ENCODE data around the gene MED27. TPM values are rescaled to one million over a fixed set of nuclear protein-coding genes. Genes with fewer than 3 reads are reported as not detected.
"Not testable (repeated sequence)": the region's sequence is repeated elsewhere in the genome, so short reads cannot be mapped to it uniquely, and the experiment has no call there.

Gene MED27
- total RNA-seq, 2 donors from 2014 or later = 19.2 to 34.6 TPM

- Mint-ChIP-seq H3K27me3 (no peaks in the 10 kb centered on the region), H3K4me3 (no peak overlapping the region), H3K27ac (no peak overlapping the region), H3K4me1 (peaks cover 18% of the 10 kb centered on the region), H3K9me3 (no peaks in the 10 kb centered on the region), H3K36me3 (ENCODE audit: low read depth) (no peaks in the 10 kb centered on the region)
- no peak for ATAC-seq (replicated peaks)
Observed at GRCh38 chr9:132023419-132024180, 56.1 kb downstream of the MED27 start.

GRCh38 chr9:132020820-132021510 is 58.7 kb downstream of the MED27 start:
- ATAC-seq (replicated peaks) = no peak
- H3K27ac Mint-ChIP-seq = no peak overlapping the region
- no peaks in the 10 kb centered on the region for H3K9me3 Mint-ChIP-seq
- no peaks in the 10 kb centered on the region for H3K36me3 Mint-ChIP-seq (ENCODE audit: low read depth)
- peaks cover 19% of the 10 kb centered on the region for H3K4me1 Mint-ChIP-seq
- no peaks in the 10 kb centered on the region for H3K27me3 Mint-ChIP-seq
- H3K4me3 Mint-ChIP-seq = no peak overlapping the region

GRCh38 chr9:132020272-132020671 is 59.4 kb downstream of the MED27 start:
- Mint-ChIP-seq H3K4me3 (no peak overlapping the region), H3K36me3 (ENCODE audit: low read depth) (no peaks in the 10 kb centered on the region), H3K9me3 (no peaks in the 10 kb centered on the region), H3K4me1 (peaks cover 16% of the 10 kb centered on the region), H3K27ac (no peak overlapping the region), H3K27me3 (no peaks in the 10 kb centered on the region)
- no peak for ATAC-seq (replicated peaks)

GRCh38 chr9:132019702-132020101 is 60.0 kb downstream of the MED27 start:
- Mint-ChIP-seq H3K4me1 (peaks cover 16% of the 10 kb centered on the region), H3K4me3 (no peak overlapping the region), H3K9me3 (no peaks in the 10 kb centered on the region), H3K36me3 (ENCODE audit: low read depth) (peaks cover under 1% of the 10 kb centered on the region), H3K27me3 (no peaks in the 10 kb centered on the region), H3K27ac (no peak overlapping the region)
- ATAC-seq (replicated peaks) = no peak

- Mint-ChIP-seq H3K27ac (no peak overlapping the region), H3K27me3 (no peaks in the 10 kb centered on the region), H3K9me3 (no peaks in the 10 kb centered on the region), H3K4me3 (no peak overlapping the region), H3K4me1 (peaks cover 16% of the 10 kb centered on the region), H3K36me3 (ENCODE audit: low read depth) (peaks cover 8% of the 10 kb centered on the region)
- ATAC-seq (replicated peaks) = no peak
Observed at GRCh38 chr9:132018957-132019405, 60.7 kb downstream of the MED27 start.

GRCh38 chr9:132016456-132016855 is 63.2 kb downstream of the MED27 start:
- H3K27ac Mint-ChIP-seq = no peak overlapping the region
- no peak for ATAC-seq (replicated peaks)
- H3K36me3 Mint-ChIP-seq (ENCODE audit: low read depth) = peaks cover 31% of the 10 kb centered on the region
- H3K4me3 Mint-ChIP-seq = no peak overlapping the region
- H3K27me3 Mint-ChIP-seq = no peaks in the 10 kb centered on the region
- no peaks in the 10 kb centered on the region for H3K9me3 Mint-ChIP-seq
- H3K4me1 Mint-ChIP-seq = peaks cover 16% of the 10 kb centered on the region

GRCh38 chr9:132015866-132016265 is 63.8 kb downstream of the MED27 start:
- H3K36me3 Mint-ChIP-seq (ENCODE audit: low read depth) = peaks cover 35% of the 10 kb centered on the region
- no peak overlapping the region for H3K4me3 Mint-ChIP-seq
- no peaks in the 10 kb centered on the region for H3K9me3 Mint-ChIP-seq
- H3K27me3 Mint-ChIP-seq = no peaks in the 10 kb centered on the region
- no peak overlapping the region for H3K27ac Mint-ChIP-seq
- H3K4me1 Mint-ChIP-seq = peaks cover 11% of the 10 kb centered on the region
- ATAC-seq (replicated peaks) = no peak

GRCh38 chr9:132014218-132014805 is 65.4 kb downstream of the MED27 start:
- no peak overlapping the region for H3K27ac Mint-ChIP-seq
- H3K4me3 Mint-ChIP-seq = no peak overlapping the region
- peaks cover 39% of the 10 kb centered on the region for H3K36me3 Mint-ChIP-seq (ENCODE audit: low read depth)
- ATAC-seq (replicated peaks) = no peak
- no peaks in the 10 kb centered on the region for H3K27me3 Mint-ChIP-seq
- H3K4me1 Mint-ChIP-seq = peaks cover 5% of the 10 kb centered on the region
- no peaks in the 10 kb centered on the region for H3K9me3 Mint-ChIP-seq

GRCh38 chr9:132012704-132013357 is 66.8 kb downstream of the MED27 start:
- no peaks in the 10 kb centered on the region for H3K4me1 Mint-ChIP-seq
- ATAC-seq (replicated peaks) = no peak
- H3K9me3 Mint-ChIP-seq = no peaks in the 10 kb centered on the region
- peaks cover 43% of the 10 kb centered on the region for H3K36me3 Mint-ChIP-seq (ENCODE audit: low read depth)
- H3K4me3 Mint-ChIP-seq = no peak overlapping the region
- no peak overlapping the region for H3K27ac Mint-ChIP-seq
- no peaks in the 10 kb centered on the region for H3K27me3 Mint-ChIP-seq

- no peak for ATAC-seq (replicated peaks)
- Mint-ChIP-seq H3K27me3 (no peaks in the 10 kb centered on the region), H3K27ac (no peak overlapping the region), H3K36me3 (ENCODE audit: low read depth) (peaks cover 44% of the 10 kb centered on the region), H3K4me3 (no peak overlapping the region), H3K9me3 (no peaks in the 10 kb centered on the region), H3K4me1 (peaks cover 9% of the 10 kb centered on the region)
Observed at GRCh38 chr9:132011896-132012295, 67.8 kb downstream of the MED27 start.

- Mint-ChIP-seq H3K9me3 (no peaks in the 10 kb centered on the region), H3K36me3 (ENCODE audit: low read depth) (peaks cover 50% of the 10 kb centered on the region), H3K4me1 (peaks cover 15% of the 10 kb centered on the region), H3K27ac (no peak overlapping the region), H3K27me3 (no peaks in the 10 kb centered on the region), H3K4me3 (no peak overlapping the region)
- no peak for ATAC-seq (replicated peaks)
Observed at GRCh38 chr9:132011309-132011708, 68.4 kb downstream of the MED27 start.

GRCh38 chr9:132010201-132010600 is 69.5 kb downstream of the MED27 start:
- H3K36me3 Mint-ChIP-seq (ENCODE audit: low read depth) = peaks cover 54% of the 10 kb centered on the region
- H3K4me1 Mint-ChIP-seq = peaks cover 18% of the 10 kb centered on the region
- not testable (repeated sequence) for H3K27me3 Mint-ChIP-seq; H3K9me3 Mint-ChIP-seq; H3K4me3 Mint-ChIP-seq; ATAC-seq (replicated peaks); H3K27ac Mint-ChIP-seq

GRCh38 chr9:132008855-132009812 is 70.5 kb downstream of the MED27 start:
- H3K27ac Mint-ChIP-seq = no peak overlapping the region
- H3K4me3 Mint-ChIP-seq = no peak overlapping the region
- H3K9me3 Mint-ChIP-seq = no peaks in the 10 kb centered on the region
- no peaks in the 10 kb centered on the region for H3K27me3 Mint-ChIP-seq
- ATAC-seq (replicated peaks) = no peak
- peaks cover 56% of the 10 kb centered on the region for H3K36me3 Mint-ChIP-seq (ENCODE audit: low read depth)
- peaks cover 18% of the 10 kb centered on the region for H3K4me1 Mint-ChIP-seq

Data from activated T-helper 17 cell treated with anti-CD3 and anti-CD28 coated beads, Interleukin-2, amount 50 U/mL, for 72 hours (primary cell).